HG03378 (cell line): ENCODE measurements around the gene MAG.

Experiments
- ATAC-seq: cut with Tn5 transposase; IDR thresholded peaks from one replicate; pipeline ENCODE4 v1.9.1; 2021; ENCODE audit warnings: mild to moderate bottlenecking, moderate library complexity; ENCODE audit not compliant: unreplicated experiment

The MAG gene

GRCh38 chr19:35291916-35292315 is at the start of gene MAG:
MAG (plus strand) TSS chr19:35292161; CDS start chr19:35295409, 3,248 bp downstream.
- no peak for ATAC-seq

- ATAC-seq, result no peak
Measured at GRCh38 chr19:35246466-35247092, 45.4 kb upstream of the MAG start.

- ATAC-seq, result no peak
Measured at GRCh38 chr19:35247526-35248309, 44.2 kb upstream of the MAG start.

GRCh38 chr19:35248310-35249145 is 43.4 kb upstream of the MAG start, which contains the start of gene LSR:
LSR (plus strand) TSS chr19:35249002; CDS start chr19:35249023, 21 bp downstream.
- peak; percentile 54 for ATAC-seq

GRCh38 chr19:35249146-35249847 is 42.7 kb upstream of the MAG start:
- ATAC-seq, result no peak

- ATAC-seq, result no peak
Measured at GRCh38 chr19:35249848-35250711, 41.9 kb upstream of the MAG start.

GRCh38 chr19:35251456-35251855 is 40.5 kb upstream of the MAG start:
- no peak for ATAC-seq

GRCh38 chr19:35253316-35254286 is 38.4 kb upstream of the MAG start:
- ATAC-seq, result no peak

- no peak for ATAC-seq
Measured at GRCh38 chr19:35254341-35255297, 37.3 kb upstream of the MAG start.

GRCh38 chr19:35256566-35256965 is 35.4 kb upstream of the MAG start:
- no peak for ATAC-seq

GRCh38 chr19:35257113-35257461 is 34.9 kb upstream of the MAG start:
- no peak for ATAC-seq

GRCh38 chr19:35260694-35261304 is 31.2 kb upstream of the MAG start:
- no peak for ATAC-seq

- no peak for ATAC-seq
Measured at GRCh38 chr19:35261356-35262100, 30.4 kb upstream of the MAG start.

GRCh38 chr19:35262101-35262761 is 29.7 kb upstream of the MAG start:
- no peak for ATAC-seq

- ATAC-seq, result no peak
Measured at GRCh38 chr19:35264268-35265125, 27.5 kb upstream of the MAG start.
